Measurements from ENCODE around the gene STRN4.

GRCh38 chr19:46726971-46727501, 19.2 kb downstream of the STRN4 start:
- no peak for TF ChIP-seq CTCF (IDR thresholded peaks at IDR 0.05)
- no peak for TF ChIP-seq POLR2A (IDR thresholded peaks at IDR 0.05)
